Ovary (tissue), 10 donors: ENCODE results near the gene NUF2. TPM values are rescaled to one million over a fixed set of nuclear protein-coding genes. Genes with fewer than 3 reads are reported as not detected.
A peak's percentile ranks its signal among the peaks of the same experiment; 100 is the strongest.
"Not testable (repeated sequence)": the region's sequence is repeated elsewhere in the genome, so short reads cannot be mapped to it uniquely, and the experiment has no call there.

Experiments
- DNase-seq, 5 donors: peaks; one replicate each; pipeline ENCODE4 v3.0.0-alpha.2; 2019 to 2020
- H3K27ac ChIP-seq, 2 donors: fragments of 200-600 bp; one replicate each; pipeline versions ENCODE4 v1.5.1 to v1.8.0; 2019 to 2022
- H3K27me3 ChIP-seq: fragments of 200-600 bp; one replicate; pipeline ENCODE4 v1.8.0; 2022
- H3K36me3 ChIP-seq: fragments of 200-600 bp; sonication (generic); one replicate; pipeline ENCODE4 v1.5.1; 2019
- H3K4me1 ChIP-seq: one replicate; pipeline ENCODE4 v1.8.1; 2013; ENCODE audit warnings: mild to moderate bottlenecking, moderate library complexity; ENCODE audit not compliant: insufficient read depth
- H3K4me3 ChIP-seq: fragments of 200-600 bp; sonication (generic); one replicate; pipeline ENCODE4 v1.5.1; 2017
- H3K9me3 ChIP-seq, 2 donors: fragments of 200-600 bp in 1 of 2; sonication (generic) in 1 of 2; one replicate each; pipeline versions ENCODE4 v1.5.1 to v1.8.1; 2013 to 2019; ENCODE audit warnings: mild to moderate bottlenecking in 1 of 2, moderate library complexity in 1 of 2
- EP300 ChIP-seq: sonication (generic); formaldehyde crosslinking; IDR thresholded peaks from one replicate; pipeline ENCODE4 v1.6.1; 2017; ENCODE audit warnings: antibody characterized with exemption
- POLR2A ChIP-seq: fragments of 450-650 bp; IDR thresholded peaks from one replicate; pipeline ENCODE4 v1.6.1; 2017; ENCODE audit warnings: antibody characterized with exemption, mild to moderate bottlenecking, moderate library complexity
- WGBS, 3 donors: extraction: QIAGEN DNeasy Blood & Tissue Kit in 1 of 3; methylation state at CpG; one replicate each; pipeline versions ENCODE4 v1.1.5 to v1.1.7; 2013 to 2017; 5-methylcytosine and 5-hydroxymethylcytosine counted together
- intact Hi-C, 4 donors: fragments of 100-400 bp; cut with DNase I; formaldehyde crosslinking; loops; one replicate each; pipeline versions ENCODE4 v1.11.0 to v1.15.1; 2022 to 2023
- long read RNA-seq, 3 donors: library from polyadenylated mRNA in 2 of 3; unstranded in 2 of 3; transcript quantifications; one replicate each; pipeline ENCODE4 v2.0.0 and lab custom pipeline, GENCODE V29; 2021 to 2026
- polyA plus RNA-seq, 2 donors: library from polyadenylated mRNA; stranded (reverse); fragments of 200-250 nt in 1 of 2; fragments of 350-450 nt in 1 of 2; fragmentation: Illumina TruSeq in 1 of 2; extraction: RNeasy Lipid Tissue Mini Kit (QIAGEN cat#74804) in 1 of 2; gene quantifications; one replicate each; pipeline ENCODE4 v1.2.3, GENCODE V29; 2013 to 2014
- total RNA-seq, 7 donors: library from RNA; depleted of rRNA in 2 of 7; stranded (reverse); fragments of >200 nt in 2 of 7; fragmentation: NEBNext Ultra II Directional in 3 of 7; extraction: Animal tissue kit (Norgen Biotek cat#: 25700) in 3 of 7; gene quantifications; one replicate each; pipeline versions ENCODE4 v1.1.0 to v1.2.4, GENCODE V29; 2016 to 2023
- TF ChIP-seq, protein P1 (sequence below), 3 donors: fragments of 450-650 bp in 2 of 3; fragments of 200-600 bp in 1 of 3; IDR thresholded peaks; one replicate each; pipeline versions ENCODE4 v1.5.1 to v1.8.0; 2016 to 2022; ENCODE audit warnings: antibody characterized with exemption in 3 of 3, mild to moderate bottlenecking in 1 of 3
- donor health status: DM: no; HTN: no; CAD: no; lungs with moderate emphysema.
- donor health status: DM: no; HTN: no; CAD: no.
- donor health status: Bipolar disorder and iron deficiency.
- donor health status: DM: yes; HTN: yes; CAD: no.
- donor health status: DM: no; HTN: no; CAD: no.
- donor health status: DM: yes; HTN: yes; CAD: no.

Gene NUF2
- total RNA-seq (under 1 TPM in 6 of 7 donors, not detected in 1; 0.23 to 0.94 (median 0.62) TPM), polyA plus RNA-seq (under 1 TPM; 0.47 to 0.70 TPM)
- long read RNA-seq, donor 1, partial matches to known transcripts = 1 of 3 reads
- long read RNA-seq, donor 1, other reads (novel, unspliced or antisense) = 2 of 3 reads
- long read RNA-seq, donor 2, transcript NUF2-201 (14 exons, 1,969 nt) = major isoform, 8 of 16 reads
- long read RNA-seq, donor 2, partial matches to known transcripts = 6 of 16 reads
- long read RNA-seq, donor 2, other reads (novel, unspliced or antisense) = 0 of 16 reads
- long read RNA-seq, donor 3, partial matches to known transcripts = 0 of 3 reads
- long read RNA-seq, donor 3, other reads (novel, unspliced or antisense) = 2 of 3 reads

GRCh38 chr1:163321311-163322305 is at the start of gene NUF2:
TSS of gene NUF2 (plus strand) at chr1:163321954. CDS start at chr1:163326052, 4,098 bp downstream.
- no peaks in the 10 kb centered on the region for H3K9me3 ChIP-seq
- no peaks in the 10 kb centered on the region for H3K27me3 ChIP-seq
- peak within 1 kb of the TSS; percentile 32 to 52 for H3K27ac ChIP-seq

GRCh38 chr1:163273766-163274441 is 47.9 kb upstream of the NUF2 start:
- intact Hi-C loops = no loop called here
- Histone ChIP-seq H3K27ac (no peak overlapping the region), H3K36me3 (no peaks in the 10 kb centered on the region), H3K4me3 (no peak overlapping the region), H3K9me3 (no peaks in the 10 kb centered on the region), H3K27me3 (no peaks in the 10 kb centered on the region), H3K4me1 (no peaks in the 10 kb centered on the region)
- 94 to 98% (median 97%) methylated on average over 2 of the region's 2 CpGs for WGBS, 3 donors
- TF ChIP-seq, protein P1, sequence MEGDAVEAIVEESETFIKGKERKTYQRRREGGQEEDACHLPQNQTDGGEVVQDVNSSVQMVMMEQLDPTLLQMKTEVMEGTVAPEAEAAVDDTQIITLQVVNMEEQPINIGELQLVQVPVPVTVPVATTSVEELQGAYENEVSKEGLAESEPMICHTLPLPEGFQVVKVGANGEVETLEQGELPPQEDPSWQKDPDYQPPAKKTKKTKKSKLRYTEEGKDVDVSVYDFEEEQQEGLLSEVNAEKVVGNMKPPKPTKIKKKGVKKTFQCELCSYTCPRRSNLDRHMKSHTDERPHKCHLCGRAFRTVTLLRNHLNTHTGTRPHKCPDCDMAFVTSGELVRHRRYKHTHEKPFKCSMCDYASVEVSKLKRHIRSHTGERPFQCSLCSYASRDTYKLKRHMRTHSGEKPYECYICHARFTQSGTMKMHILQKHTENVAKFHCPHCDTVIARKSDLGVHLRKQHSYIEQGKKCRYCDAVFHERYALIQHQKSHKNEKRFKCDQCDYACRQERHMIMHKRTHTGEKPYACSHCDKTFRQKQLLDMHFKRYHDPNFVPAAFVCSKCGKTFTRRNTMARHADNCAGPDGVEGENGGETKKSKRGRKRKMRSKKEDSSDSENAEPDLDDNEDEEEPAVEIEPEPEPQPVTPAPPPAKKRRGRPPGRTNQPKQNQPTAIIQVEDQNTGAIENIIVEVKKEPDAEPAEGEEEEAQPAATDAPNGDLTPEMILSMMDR (IDR thresholded peaks at IDR 0.05) = no peak
- no peak for TF ChIP-seq EP300
- no peak for TF ChIP-seq POLR2A
- DNase-seq = no peak

More at GRCh38 chr1:163321311-163322305, at the start of gene NUF2:
- 0 to 1% (median 1%) methylated on average over 58 of the region's 58 CpGs for WGBS, 3 donors
- H3K4me3 ChIP-seq = peak within 1 kb of the TSS; percentile 67
- no peaks in the 10 kb centered on the region for H3K4me1 ChIP-seq
- intact Hi-C loops = no loop called here
- peak; percentile 96 to 98 (median 97) for DNase-seq
- TF ChIP-seq, protein P1 (IDR thresholded peaks at IDR 0.05) = no peak
- TF ChIP-seq EP300 (no peak), POLR2A (peak; percentile 56)
- H3K36me3 ChIP-seq = no peaks in the 10 kb centered on the region

DNA sequence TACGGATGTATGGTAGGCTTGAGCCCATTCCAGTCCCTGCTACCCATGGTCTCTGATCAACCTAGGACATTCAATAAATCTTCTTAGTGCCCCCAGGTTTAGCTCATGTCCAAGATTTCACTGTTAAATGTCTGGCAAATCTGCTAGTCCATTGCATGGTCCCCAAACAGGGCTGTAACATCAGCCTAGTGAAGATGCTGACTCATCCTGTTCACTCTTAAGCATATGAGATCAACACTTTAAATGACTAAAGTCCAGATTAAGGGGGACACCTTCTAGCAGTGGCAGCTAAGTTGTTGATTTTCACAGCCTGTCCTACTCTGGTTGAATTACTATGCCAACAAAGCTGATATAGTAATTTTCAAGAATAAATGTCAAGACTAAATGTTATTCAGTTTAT is 46.5 kb upstream of the NUF2 start:
- H3K36me3 ChIP-seq = no peaks in the 10 kb centered on the region
- H3K4me1 ChIP-seq = no peaks in the 10 kb centered on the region
- no peak for DNase-seq
- H3K4me3 ChIP-seq = no peak overlapping the region
- no peaks in the 10 kb centered on the region for H3K27me3 ChIP-seq
- 96 to 100% (median 98%) methylated on average over 1 of the region's 1 CpG for WGBS, 3 donors
- TF ChIP-seq EP300 (no peak), POLR2A (no peak)
- TF ChIP-seq, protein P1 (IDR thresholded peaks at IDR 0.05) = no peak
- H3K9me3 ChIP-seq = no peaks in the 10 kb centered on the region
- no peak overlapping the region for H3K27ac ChIP-seq
- intact Hi-C loops = no loop called here

DNA sequence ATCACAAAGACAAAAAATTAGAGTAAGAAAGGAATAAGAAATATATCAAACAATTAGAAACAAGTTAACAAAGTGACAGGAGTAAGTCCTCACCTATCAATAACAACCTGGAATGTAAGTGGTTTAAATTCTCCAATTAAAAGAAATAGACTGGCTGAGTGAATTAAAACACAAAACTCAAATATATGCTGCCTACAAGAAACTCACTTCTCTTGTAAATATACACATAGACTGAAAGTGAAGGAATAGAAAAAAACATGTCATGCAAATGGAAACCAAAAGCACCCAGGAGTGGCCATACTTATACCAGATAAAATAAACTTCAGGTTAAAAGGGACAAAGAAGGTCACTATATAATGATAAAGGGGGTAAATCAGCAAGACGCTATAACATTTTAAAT is 43.2 kb upstream of the NUF2 start:
- TF ChIP-seq, protein P1 (IDR thresholded peaks at IDR 0.05) = no peak
- no peak for TF ChIP-seq POLR2A
- no peak for TF ChIP-seq EP300
- 95 to 98% (median 95%) methylated on average over 1 of the region's 1 CpG for WGBS, 3 donors
- H3K4me1 ChIP-seq = no peaks in the 10 kb centered on the region
- no peaks in the 10 kb centered on the region for H3K27me3 ChIP-seq
- no peak overlapping the region for H3K27ac ChIP-seq
- no peak for DNase-seq
- no peaks in the 10 kb centered on the region for H3K9me3 ChIP-seq
- no peak overlapping the region for H3K4me3 ChIP-seq
- intact Hi-C loops = no loop called here
- no peaks in the 10 kb centered on the region for H3K36me3 ChIP-seq

DNA sequence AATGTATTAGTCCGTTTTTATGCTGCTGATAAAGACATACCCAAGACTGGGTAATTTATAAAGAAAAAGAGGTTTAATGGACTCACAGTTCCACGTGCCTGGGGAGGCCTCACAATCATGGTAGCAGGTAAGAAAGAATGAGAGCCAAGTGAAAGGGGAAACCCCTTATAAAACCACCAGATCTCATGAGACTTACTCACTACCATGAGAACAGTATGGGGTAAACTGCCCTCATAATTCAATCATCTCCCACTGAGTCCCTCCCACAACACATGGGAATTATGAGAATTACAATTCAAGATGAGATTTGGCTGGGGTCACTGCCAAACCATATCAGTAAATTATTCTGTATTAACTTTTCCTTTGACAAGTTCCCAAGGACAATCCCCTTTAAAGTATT is 36.9 kb upstream of the NUF2 start:
- intact Hi-C loops, H3K9me3 ChIP-seq, DNase-seq, H3K36me3 ChIP-seq, H3K27me3 ChIP-seq, H3K4me3 ChIP-seq, H3K4me1 ChIP-seq, H3K27ac ChIP-seq: not testable (repeated sequence)
- WGBS, 3 donors = 58 to 67% (median 65%) methylated on average over 2 of the region's 2 CpGs
